Measurements from ENCODE around the gene RBFOX2. TPM values are rescaled to one million over a fixed set of nuclear protein-coding genes. Genes with fewer than 3 reads are reported as not detected.
"Not testable (repeated sequence)": the region's sequence is repeated elsewhere in the genome, so short reads cannot be mapped to it uniquely, and the experiment has no call there.

RBFOX2 gene
- total RNA-seq, 2 donors from 2014 or later: 81.8 to 86.0 TPM

GRCh38 chr22:35998748-35999147 is 29.9 kb downstream of the RBFOX2 start:
- no peak for DNase-seq (ENCODE audit: low spot score)
- peaks cover 0 to 39% of the 10 kb centered on the region in 2 donors for H3K4me1 ChIP-seq
- H3K36me3 ChIP-seq: no peaks in the 10 kb centered on the region
- H3K27ac ChIP-seq: no peak overlapping the region
- TF ChIP-seq CTCF (IDR thresholded peaks at IDR 0.05): no peak
- H3K4me3 ChIP-seq: no peak overlapping the region
- H3K9me3 ChIP-seq: no peaks in the 10 kb centered on the region
- H3K27me3 ChIP-seq: no peaks in the 10 kb centered on the region

DNA sequence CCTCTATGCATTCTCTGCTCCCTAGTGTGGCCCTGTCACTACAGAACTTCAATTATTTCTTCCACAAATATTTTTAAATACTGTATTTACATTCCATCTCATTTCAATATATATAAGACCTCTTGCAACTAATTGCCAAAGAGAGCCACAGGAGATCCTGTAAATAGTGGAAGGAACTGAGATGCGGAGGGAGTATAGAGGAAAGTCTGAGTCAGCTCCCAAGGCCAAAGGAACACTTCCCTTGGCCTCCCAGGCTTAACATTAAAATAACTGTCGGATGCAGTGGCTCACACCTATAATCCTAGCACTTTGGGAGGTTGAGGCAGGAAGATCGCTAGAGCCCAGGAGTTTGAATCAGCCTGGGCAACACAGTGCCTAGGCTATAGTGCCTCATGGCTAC is 31.2 kb downstream of the RBFOX2 start:
- no peaks in the 10 kb centered on the region for H3K9me3 ChIP-seq
- no peak for TF ChIP-seq CTCF (IDR thresholded peaks at IDR 0.05)
- peaks cover 0 to 39% of the 10 kb centered on the region in 2 donors for H3K4me1 ChIP-seq
- no peak overlapping the region for H3K4me3 ChIP-seq
- H3K27me3 ChIP-seq: no peaks in the 10 kb centered on the region
- no peaks in the 10 kb centered on the region for H3K36me3 ChIP-seq
- peak overlapping the region; percentile 67 to 77 for H3K27ac ChIP-seq
- no peak for DNase-seq (ENCODE audit: low spot score)

DNA sequence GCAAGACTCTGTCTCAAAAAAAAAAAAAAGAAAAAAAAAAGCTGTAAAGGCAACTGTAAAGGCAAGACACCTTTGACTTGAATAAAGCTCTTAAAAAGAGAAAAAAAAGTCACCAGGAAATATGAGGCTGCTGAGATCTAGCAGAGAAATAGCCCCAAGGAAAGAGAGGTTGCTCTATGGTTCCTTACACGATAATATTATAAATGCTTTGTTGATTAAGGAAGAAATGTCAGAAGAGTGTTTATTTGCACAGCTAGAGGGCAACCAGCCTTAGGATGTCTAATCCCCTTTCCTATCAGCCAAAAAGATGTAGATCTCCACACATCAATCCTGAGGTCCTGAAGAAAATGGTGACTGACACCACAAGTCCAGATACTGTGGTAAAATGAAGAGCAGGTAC is 32.0 kb downstream of the RBFOX2 start:
- DNase-seq (ENCODE audit: low spot score): no peak
- Histone ChIP-seq H3K36me3 (no peaks in the 10 kb centered on the region), H3K4me3 (no peak overlapping the region), H3K27me3 (no peaks in the 10 kb centered on the region), H3K9me3 (no peaks in the 10 kb centered on the region), H3K4me1 (peaks cover 0 to 38% of the 10 kb centered on the region in 2 donors), H3K27ac (peak overlapping the region; percentile 67 to 77)
- TF ChIP-seq CTCF (IDR thresholded peaks at IDR 0.05): no peak

- Histone ChIP-seq H3K9me3 (no peaks in the 10 kb centered on the region), H3K27me3 (no peaks in the 10 kb centered on the region), H3K4me3 (no peak overlapping the region), H3K4me1 (peaks cover 0 to 30% of the 10 kb centered on the region in 2 donors), H3K27ac (peak overlapping the region; percentile 67 to 77), H3K36me3 (no peaks in the 10 kb centered on the region)
- peak; percentile 86 for DNase-seq (ENCODE audit: low spot score)
- no peak for TF ChIP-seq CTCF (IDR thresholded peaks at IDR 0.05)
Observed at GRCh38 chr22:35995772-35996171, 32.9 kb downstream of the RBFOX2 start.

DNA sequence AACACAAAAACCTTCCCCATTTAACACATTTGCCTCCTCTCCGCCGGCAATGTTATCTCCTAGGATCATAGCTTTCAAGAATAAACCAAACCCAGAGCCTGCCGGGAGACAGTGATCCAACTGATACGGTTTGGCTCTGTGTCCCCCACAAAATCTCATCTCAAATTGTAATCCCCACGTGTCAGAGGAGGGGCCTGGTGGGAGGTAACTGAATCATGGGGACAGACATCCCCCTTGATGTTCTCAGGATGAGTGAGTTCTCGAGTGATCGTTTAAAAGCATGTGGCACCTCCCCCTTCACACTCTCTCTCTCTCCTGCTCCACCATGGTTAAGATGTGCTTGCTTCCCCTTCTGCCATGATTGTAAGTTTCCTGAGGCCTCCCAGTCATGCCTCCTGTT is 33.3 kb downstream of the RBFOX2 start:
- no peak for TF ChIP-seq CTCF (IDR thresholded peaks at IDR 0.05)
- DNase-seq (ENCODE audit: low spot score): no peak

DNA sequence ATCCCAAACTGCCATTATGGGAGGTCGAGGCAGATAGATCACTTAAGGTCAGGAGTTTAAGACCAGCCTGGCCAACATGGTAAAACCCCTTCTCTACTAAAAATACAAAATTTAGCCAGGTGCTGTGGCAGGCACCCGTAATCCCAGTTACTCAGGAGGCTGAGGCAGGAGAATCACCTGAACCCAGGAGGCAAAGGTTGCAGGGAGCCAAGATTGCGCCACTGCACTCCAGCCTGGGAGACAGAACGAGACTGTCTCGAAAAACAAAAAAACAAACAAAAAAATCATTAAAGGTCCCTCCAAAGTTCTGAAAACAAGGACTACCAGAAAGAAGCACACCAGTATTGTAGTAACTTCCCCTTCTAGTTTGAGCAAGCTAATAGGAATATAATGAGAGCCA is 34.9 kb downstream of the RBFOX2 start:
- not testable (repeated sequence) for H3K36me3 ChIP-seq; H3K4me3 ChIP-seq; H3K27me3 ChIP-seq; H3K27ac ChIP-seq; DNase-seq (ENCODE audit: low spot score); H3K9me3 ChIP-seq
- peaks cover 0 to 25% of the 10 kb centered on the region in 2 donors for H3K4me1 ChIP-seq

More for the DNA sequence above, 33.3 kb downstream of the RBFOX2 start:
- Histone ChIP-seq H3K4me1 (peaks cover 0 to 25% of the 10 kb centered on the region in 2 donors), H3K36me3 (no peaks in the 10 kb centered on the region), H3K27ac (peak overlapping the region; percentile 67 to 77), H3K4me3 (no peak overlapping the region), H3K9me3 (no peaks in the 10 kb centered on the region), H3K27me3 (no peaks in the 10 kb centered on the region)

All from right atrium auricular region (tissue), 2 donors.